Activated CD4-positive, alpha-beta T cell treated with anti-CD3 and anti-CD28 coated beads, Interleukin-2, amount 50 U/mL, for 1 hour (primary cell): ENCODE results near the gene FOLH1.
"Not testable (repeated sequence)": the region's sequence is repeated elsewhere in the genome, so short reads cannot be mapped to it uniquely, and the experiment has no call there.

Experiments
- DNase-seq: peaks from one replicate; pipeline ENCODE4 v3.0.0-alpha.2; 2020

Gene FOLH1

GRCh38 chr11:49208006-49208721 is at the start of gene FOLH1:
TSS of gene FOLH1 (minus strand) at chr11:49208602. CDS start at chr11:49208409, 193 bp downstream.
- no peak for DNase-seq

GRCh38 chr11:49255148-49255547 is 46.7 kb upstream of the FOLH1 start:
- not testable (repeated sequence) for DNase-seq

- DNase-seq, result not testable (repeated sequence)
Observed at GRCh38 chr11:49251212-49251611, 42.8 kb upstream of the FOLH1 start.

GRCh38 chr11:49250398-49251115 is 42.2 kb upstream of the FOLH1 start:
- not testable (repeated sequence) for DNase-seq

- not testable (repeated sequence) for DNase-seq
Observed at GRCh38 chr11:49249363-49249762, 41.0 kb upstream of the FOLH1 start.

- not testable (repeated sequence) for DNase-seq
Observed at GRCh38 chr11:49233685-49234084, 25.3 kb upstream of the FOLH1 start.

GRCh38 chr11:49233019-49233418 is 24.6 kb upstream of the FOLH1 start:
- not testable (repeated sequence) for DNase-seq

GRCh38 chr11:49231725-49232124 is 23.3 kb upstream of the FOLH1 start:
- not testable (repeated sequence) for DNase-seq

- not testable (repeated sequence) for DNase-seq
Observed at GRCh38 chr11:49230534-49230933, 22.1 kb upstream of the FOLH1 start.

- DNase-seq, result not testable (repeated sequence)
Observed at GRCh38 chr11:49230001-49230400, 21.6 kb upstream of the FOLH1 start.

- DNase-seq, result not testable (repeated sequence)
Observed at GRCh38 chr11:49229136-49229535, 20.7 kb upstream of the FOLH1 start.

- not testable (repeated sequence) for DNase-seq
Observed at GRCh38 chr11:49225255-49225785, 16.9 kb upstream of the FOLH1 start.

GRCh38 chr11:49221112-49221511 is 12.7 kb upstream of the FOLH1 start:
- no peak for DNase-seq

- DNase-seq, result no peak
Observed at GRCh38 chr11:49213026-49213560, 4.7 kb upstream of the FOLH1 start.

- DNase-seq, result not testable (repeated sequence)
Observed at GRCh38 chr11:49206999-49207398, 1.4 kb downstream of the FOLH1 start.

- DNase-seq, result no peak
Observed at GRCh38 chr11:49202287-49202976, 6.0 kb downstream of the FOLH1 start.

- not testable (repeated sequence) for DNase-seq
Observed at GRCh38 chr11:49196775-49197174, 11.6 kb downstream of the FOLH1 start.

GRCh38 chr11:49196002-49196401 is 12.4 kb downstream of the FOLH1 start:
- not testable (repeated sequence) for DNase-seq

- not testable (repeated sequence) for DNase-seq
Observed at GRCh38 chr11:49190287-49190686, 18.1 kb downstream of the FOLH1 start.

- not testable (repeated sequence) for DNase-seq
Observed at GRCh38 chr11:49186225-49186624, 22.2 kb downstream of the FOLH1 start.

- not testable (repeated sequence) for DNase-seq
Observed at GRCh38 chr11:49185597-49185996, 22.8 kb downstream of the FOLH1 start.

GRCh38 chr11:49184756-49185155 is 23.6 kb downstream of the FOLH1 start:
- DNase-seq, result not testable (repeated sequence)

GRCh38 chr11:49177936-49178335 is 30.5 kb downstream of the FOLH1 start:
- DNase-seq, result not testable (repeated sequence)
